Uterus (tissue), 4 donors: Measurements from ENCODE around the gene PACSIN2. TPM values are rescaled to one million over a fixed set of nuclear protein-coding genes. Genes with fewer than 3 reads are reported as not detected.

Source experiments
- DNase-seq, 2 donors: peaks; one replicate each; pipeline ENCODE4 v3.0.0-alpha.2; 2019 to 2020
- H3K27ac ChIP-seq, 2 donors: fragments of 200-600 bp; sonication (generic); 1 replicate in 1 of 2; 2 replicates in 1 of 2; pipeline ENCODE4 v1.5.1; 2016 to 2018
- H3K27me3 ChIP-seq, 2 donors: fragments of 200-600 bp; sonication (generic); one replicate each; pipeline ENCODE4 v1.5.1; 2018 to 2019; ENCODE audit warnings: control low read depth in 1 of 2
- H3K36me3 ChIP-seq, 2 donors: fragments of 200-600 bp; sonication (generic); one replicate each; pipeline ENCODE4 v1.5.1; 2019; ENCODE audit warnings: control low read depth in 1 of 2
- H3K4me1 ChIP-seq, 2 donors: fragments of 200-600 bp; sonication (generic); one replicate each; pipeline ENCODE4 v1.5.1; 2018 to 2019; ENCODE audit warnings: control low read depth in 1 of 2
- H3K4me3 ChIP-seq, 2 donors: fragments of 200-600 bp; sonication (generic); 1 replicate in 1 of 2; 2 replicates in 1 of 2; pipeline ENCODE4 v1.5.1; 2018 to 2019; ENCODE audit warnings: mild to moderate bottlenecking in 1 of 2
- H3K9me3 ChIP-seq, 2 donors: fragments of 200-600 bp; sonication (generic); one replicate each; pipeline ENCODE4 v1.5.1; 2019; ENCODE audit warnings: control low read depth in 1 of 2
- CTCF ChIP-seq, 4 experiments: fragments of 200-600 bp in 2 of 4; fragments of 450-650 bp in 2 of 4; sonication (generic) in 2 of 4; IDR thresholded peaks; one replicate each; pipeline ENCODE4 v1.5.1; 2016 to 2019; ENCODE audit warnings: antibody characterized with exemption in 4 of 4, mild to moderate bottlenecking in 2 of 4, moderate library complexity in 1 of 4
- POLR2A ChIP-seq, 2 donors: fragments of 450-650 bp; IDR thresholded peaks; one replicate each; pipeline ENCODE4 v1.6.1; 2016; ENCODE audit warnings: antibody characterized with exemption in 2 of 2, mild to moderate bottlenecking in 1 of 2, moderate library complexity in 1 of 2
- intact Hi-C: fragments of 100-400 bp; cut with DNase I; formaldehyde crosslinking; loops from one replicate; pipeline ENCODE4 v1.15.1; 2023; ENCODE audit warnings: low total_unique reads
- total RNA-seq, 4 donors: library from RNA; depleted of rRNA in 3 of 4; stranded (reverse); fragments of >200 nt in 3 of 4; gene quantifications; one replicate each; pipeline versions ENCODE4 v1.1.0 to v1.2.4, GENCODE V29; 2014 to 2023
- donor health status: DM: yes; HTN: yes; CAD: no.

PACSIN2 gene
- total RNA-seq, 4 donors from 2014 or later = 34.4 to 66.1 (median 48.0) TPM

- H3K27me3 ChIP-seq = no peaks in the 10 kb centered on the region
- no peak for TF ChIP-seq CTCF (IDR thresholded peaks at IDR 0.05)
- TF ChIP-seq POLR2A (IDR thresholded peaks at IDR 0.05) = no peak
- no peaks in the 10 kb centered on the region for H3K9me3 ChIP-seq
- no peak overlapping the region for H3K27ac ChIP-seq
- no peak overlapping the region for H3K4me3 ChIP-seq
- H3K36me3 ChIP-seq = no peaks in the 10 kb centered on the region
- no peaks in the 10 kb centered on the region for H3K4me1 ChIP-seq
- intact Hi-C loops = no loop called here
- no peak for DNase-seq
Measured at GRCh38 chr22:42985531-42985905, 29.4 kb downstream of the PACSIN2 start.

GRCh38 chr22:42984814-42985530 is 30.0 kb downstream of the PACSIN2 start:
- Histone ChIP-seq H3K9me3 (no peaks in the 10 kb centered on the region), H3K4me3 (no peak overlapping the region), H3K36me3 (no peaks in the 10 kb centered on the region), H3K4me1 (no peaks in the 10 kb centered on the region), H3K27ac (no peak overlapping the region), H3K27me3 (no peaks in the 10 kb centered on the region)
- no peak for DNase-seq
- intact Hi-C loops = no loop called here
- TF ChIP-seq CTCF (IDR thresholded peaks at IDR 0.05) = no peak
- no peak for TF ChIP-seq POLR2A (IDR thresholded peaks at IDR 0.05)

GRCh38 chr22:42984397-42984796 is 30.6 kb downstream of the PACSIN2 start:
- DNase-seq = no peak
- H3K27ac ChIP-seq = no peak overlapping the region
- intact Hi-C loops = no loop called here

GRCh38 chr22:42983470-42983869 is 31.5 kb downstream of the PACSIN2 start:
- H3K4me1 ChIP-seq = no peaks in the 10 kb centered on the region
- intact Hi-C loops = no loop called here

More at GRCh38 chr22:42984397-42984796, 30.6 kb downstream of the PACSIN2 start:
- H3K27me3 ChIP-seq = no peaks in the 10 kb centered on the region
- H3K4me3 ChIP-seq = no peak overlapping the region
- TF ChIP-seq POLR2A (IDR thresholded peaks at IDR 0.05) (no peak), CTCF (IDR thresholded peaks at IDR 0.05) (no peak)
- no peaks in the 10 kb centered on the region for H3K36me3 ChIP-seq
- H3K9me3 ChIP-seq = no peaks in the 10 kb centered on the region
- no peaks in the 10 kb centered on the region for H3K4me1 ChIP-seq

More at GRCh38 chr22:42983470-42983869, 31.5 kb downstream of the PACSIN2 start:
- Histone ChIP-seq H3K9me3 (no peaks in the 10 kb centered on the region), H3K27ac (no peak overlapping the region), H3K27me3 (no peaks in the 10 kb centered on the region), H3K36me3 (no peaks in the 10 kb centered on the region), H3K4me3 (no peak overlapping the region)
- no peak for TF ChIP-seq CTCF (IDR thresholded peaks at IDR 0.05)
- no peak for DNase-seq
